GF-D8 (cell line): ENCODE measurements around the gene XXYLT1.

Source experiments
- DNase-seq: peaks from one replicate; lab custom pipeline; 2025; lab: John Stamatoyannopoulos, UW

Gene XXYLT1

GRCh38 chr3:195151402-195151801 is 119.6 kb downstream of the XXYLT1 start:
- no peak for DNase-seq

- peak; percentile 72 for DNase-seq
These were observed 120.5 kb downstream of the XXYLT1 start for GRCh38 chr3:195150181-195151118.

GRCh38 chr3:195149292-195150030 is 121.5 kb downstream of the XXYLT1 start:
- DNase-seq: no peak

- no peak for DNase-seq
These were observed 122.4 kb downstream of the XXYLT1 start for GRCh38 chr3:195148549-195148948.

- no peak for DNase-seq
These were observed 123.3 kb downstream of the XXYLT1 start for GRCh38 chr3:195147649-195148080.

- no peak for DNase-seq
These were observed 124.8 kb downstream of the XXYLT1 start for GRCh38 chr3:195146131-195146530.

- no peak for DNase-seq
These were observed 125.4 kb downstream of the XXYLT1 start for GRCh38 chr3:195145579-195145978.

- no peak for DNase-seq
These were observed 127.7 kb downstream of the XXYLT1 start for GRCh38 chr3:195143221-195143620.

GRCh38 chr3:195142519-195142918 is 128.4 kb downstream of the XXYLT1 start:
- no peak for DNase-seq

GRCh38 chr3:195140816-195141793 is 129.9 kb downstream of the XXYLT1 start:
- DNase-seq: no peak

- DNase-seq: no peak
These were observed 130.5 kb downstream of the XXYLT1 start for GRCh38 chr3:195140410-195140809.

GRCh38 chr3:195139876-195140240 is 131.1 kb downstream of the XXYLT1 start:
- no peak for DNase-seq

- DNase-seq: no peak
These were observed 131.7 kb downstream of the XXYLT1 start for GRCh38 chr3:195139091-195139875.

GRCh38 chr3:195137638-195138588 is 133.0 kb downstream of the XXYLT1 start:
- DNase-seq: no peak

GRCh38 chr3:195135917-195136316 is 135.0 kb downstream of the XXYLT1 start:
- peak; percentile 79 for DNase-seq

GRCh38 chr3:195134431-195134830 is 136.5 kb downstream of the XXYLT1 start:
- no peak for DNase-seq

GRCh38 chr3:195133462-195133861 is 137.5 kb downstream of the XXYLT1 start:
- DNase-seq: no peak

- no peak for DNase-seq
These were observed 137.9 kb downstream of the XXYLT1 start for GRCh38 chr3:195133013-195133412.

GRCh38 chr3:195131176-195131575 is 139.8 kb downstream of the XXYLT1 start:
- no peak for DNase-seq
